NOMO-1 treated with DMSO at 0.1 percent for 48 hours (cell line): ENCODE data around the gene NEURL1B.
A peak's percentile ranks its signal among the peaks of the same experiment; 100 is the strongest.

Experiments
- DNase-seq: peaks from one replicate; lab custom pipeline; 2025; ENCODE audit not compliant: unreplicated experiment; lab: John Stamatoyannopoulos, UW

The NEURL1B gene

DNA sequence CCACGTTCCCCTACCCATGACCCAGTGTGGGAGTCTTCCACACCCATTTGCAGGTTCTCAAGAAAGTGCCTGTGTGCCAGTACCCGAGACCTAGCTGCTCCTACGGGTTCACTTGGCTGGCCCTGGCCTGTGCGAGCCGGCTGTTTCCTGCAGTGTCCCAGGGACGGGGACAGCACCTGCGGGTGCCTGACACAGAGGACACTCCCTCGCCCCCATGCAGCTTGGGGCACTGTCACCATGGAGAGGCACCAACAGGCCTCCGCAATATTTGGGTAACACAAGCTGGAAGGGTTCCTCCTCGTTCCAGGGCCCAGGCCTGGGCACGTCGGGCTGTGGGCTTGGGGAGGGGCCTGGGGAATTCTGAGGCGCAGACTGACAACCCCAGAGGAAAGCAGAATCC, 88.5 kb downstream of the NEURL1B start:
- DNase-seq = no peak

- no peak for DNase-seq
Observed at GRCh38 chr5:172730222-172730621, 89.2 kb downstream of the NEURL1B start.

GRCh38 chr5:172730981-172731679, 90.1 kb downstream of the NEURL1B start:
- no peak for DNase-seq

GRCh38 chr5:172731680-172732074, 90.6 kb downstream of the NEURL1B start:
- DNase-seq = no peak

- DNase-seq = no peak
Observed at GRCh38 chr5:172732201-172732865, 91.3 kb downstream of the NEURL1B start.

DNA sequence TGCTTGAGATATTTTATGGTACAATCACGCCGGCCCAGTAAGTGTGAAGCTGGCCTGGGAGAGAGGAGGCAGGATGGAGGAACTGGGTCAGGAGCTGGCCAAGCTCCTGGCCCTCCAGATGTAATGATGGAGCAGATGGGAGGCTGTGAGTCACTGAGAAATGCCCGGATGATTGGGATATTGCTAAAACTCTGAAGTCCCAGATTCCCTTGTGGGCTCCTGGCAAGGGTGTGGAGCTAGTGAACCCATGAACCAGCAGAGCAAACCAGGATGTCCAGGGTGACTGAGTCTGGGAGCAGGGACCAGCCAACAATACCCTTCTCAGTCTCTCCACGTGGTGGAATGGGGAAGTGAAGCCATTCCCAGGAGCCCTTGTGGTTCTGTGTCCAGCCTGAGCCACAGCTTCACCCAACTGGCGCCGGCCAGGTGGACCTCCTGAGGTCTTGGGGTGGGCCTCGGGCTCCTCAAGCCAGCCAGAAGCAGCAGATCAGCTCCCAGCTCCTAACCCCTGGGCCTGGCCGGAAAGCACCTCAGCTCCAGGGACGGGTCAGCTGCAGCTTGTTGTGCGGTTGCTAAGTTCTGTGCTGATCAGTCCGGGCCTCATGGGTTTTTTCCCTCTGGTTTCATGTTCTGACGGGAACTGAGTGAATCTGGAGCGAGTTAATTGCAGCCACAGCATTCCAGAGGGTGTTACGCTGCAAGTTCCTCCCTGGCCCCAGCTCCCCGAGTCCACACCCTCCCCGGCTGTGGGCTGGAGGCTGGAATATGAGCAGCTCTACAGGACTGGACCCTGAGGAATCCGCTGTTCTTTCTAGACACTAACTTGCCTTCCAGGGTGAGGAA, 92.3 kb downstream of the NEURL1B start:
- no peak for DNase-seq

GRCh38 chr5:172733974-172734346, 92.9 kb downstream of the NEURL1B start:
- DNase-seq = no peak

- no peak for DNase-seq
Observed at GRCh38 chr5:172735141-172735831, 94.2 kb downstream of the NEURL1B start.

DNA sequence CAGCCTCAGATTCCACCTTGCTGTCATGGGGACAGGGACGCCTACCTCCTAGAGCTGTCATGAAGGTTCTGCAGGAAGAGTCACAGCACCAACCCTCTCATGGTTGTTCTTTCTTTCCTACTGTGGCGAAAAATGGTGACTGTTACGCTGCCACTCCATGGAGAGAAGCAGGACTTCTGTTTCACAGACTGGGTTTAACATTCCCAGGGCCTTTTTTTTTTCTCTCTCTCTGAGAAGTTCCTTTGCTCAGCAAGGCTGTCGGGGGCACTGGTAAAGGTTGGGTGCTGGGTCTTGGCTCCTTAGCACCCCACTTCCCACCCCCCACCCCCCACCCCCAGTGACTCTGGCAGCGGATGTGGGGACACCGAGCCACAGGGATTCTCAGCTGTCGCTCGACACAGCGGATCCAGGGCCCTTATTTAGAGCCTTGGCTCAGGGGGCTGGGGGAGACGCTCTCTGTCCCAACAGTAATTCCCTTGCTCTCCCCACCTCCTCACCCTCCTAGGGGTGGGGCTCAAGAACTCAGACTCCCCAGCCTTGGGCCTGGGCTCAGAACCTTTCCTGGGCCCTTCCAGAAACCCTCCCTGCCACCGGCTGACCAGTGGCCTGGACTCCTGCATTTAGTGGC, 95.6 kb downstream of the NEURL1B start:
- DNase-seq = no peak

GRCh38 chr5:172739375-172739774, 98.3 kb downstream of the NEURL1B start:
- no peak for DNase-seq

- DNase-seq = peak; percentile 46
Observed at GRCh38 chr5:172740428-172741205, 99.6 kb downstream of the NEURL1B start.
